IMR-90 (cell line): ENCODE measurements around the gene THAP6.

Experiments used
- CTCF ChIP-seq: conservative IDR thresholded peaks from 2 replicates; pipeline ENCODE4 v1.5.1; 2012; ENCODE audit warnings: mild to moderate bottlenecking, low read depth, low read length, improper control_type of control experiment
- POLR2A ChIP-seq: IDR thresholded peaks from 2 replicates; pipeline ENCODE4 v1.6.1; 2012; ENCODE audit warnings: mild to moderate bottlenecking, low read depth, low read length

GRCh38 chr4:75530556-75531322 is 16.5 kb downstream of the THAP6 start:
- TF ChIP-seq CTCF, result no peak
- TF ChIP-seq POLR2A, result no peak
